GM23338 (cell line): Measurements from ENCODE around the gene TAS2R41. TPM values are rescaled to one million over a fixed set of nuclear protein-coding genes. Genes with fewer than 3 reads are reported as not detected.

ENCODE experiments used
- ATAC-seq: fragments of 200-7000 bp; cut with Tn5 transposase; 3 replicates; pipeline ENCODE4 v1.9.1; 2020
- DNase-seq: peaks from one replicate; pipeline ENCODE4 v3.0.0-alpha.2; 2015; ENCODE audit warnings: low spot score
- H2AFZ ChIP-seq: fragments of 200-600 bp; sonication (generic); 2 replicates; pipeline ENCODE4 v1.8.0; 2016; ENCODE audit warnings: antibody characterized with exemption, mild to moderate bottlenecking, moderate library complexity
- H3F3A ChIP-seq: fragments of 200-600 bp; sonication (generic); replicated peaks from 2 replicates; pipeline ENCODE4 v1.8.0; 2017; ENCODE audit warnings: antibody characterized with exemption, mixed run types, low read depth
- H3K27ac ChIP-seq: fragments of 200-600 bp; sonication (generic); 2 replicates; pipeline ENCODE4 v1.6.1; 2016; ENCODE audit warnings: low read depth
- H3K27me3 ChIP-seq: fragments of 200-600 bp; sonication (generic); 2 replicates; pipeline ENCODE4 v1.8.0; 2016; ENCODE audit warnings: mild to moderate bottlenecking, mixed run types, moderate library complexity; ENCODE audit not compliant: insufficient read depth
- H3K36me3 ChIP-seq: fragments of 200-600 bp; sonication (generic); 2 replicates; pipeline ENCODE4 v1.8.0; 2016; ENCODE audit warnings: mild to moderate bottlenecking; ENCODE audit not compliant: insufficient read depth
- H3K4me1 ChIP-seq: fragments of 200-600 bp; sonication (generic); 2 replicates; pipeline ENCODE4 v1.8.0; 2016; ENCODE audit warnings: mild to moderate bottlenecking, moderate library complexity; ENCODE audit not compliant: insufficient read depth
- H3K4me2 ChIP-seq: fragments of 200-600 bp; sonication (generic); 2 replicates; pipeline ENCODE4 v1.7.1; 2017; ENCODE audit warnings: mixed run types
- H3K4me3 ChIP-seq: fragments of 200-600 bp; sonication (generic); 2 replicates; pipeline ENCODE4 v1.6.1; 2016; ENCODE audit warnings: mixed run types
- H3K79me2 ChIP-seq: fragments of 200-600 bp; sonication (generic); replicated peaks from 2 replicates; pipeline ENCODE4 v1.8.0; 2017; ENCODE audit warnings: mild to moderate bottlenecking; ENCODE audit not compliant: insufficient read depth
- H3K9me2 ChIP-seq: fragments of 200-600 bp; sonication (generic); 2 replicates; pipeline ENCODE4 v1.8.0; 2017; ENCODE audit not compliant: insufficient read depth
- H4K20me1 ChIP-seq: fragments of 200-600 bp; sonication (generic); replicated peaks from 2 replicates; pipeline ENCODE4 v1.8.0; 2017; ENCODE audit warnings: mild to moderate bottlenecking; ENCODE audit not compliant: insufficient read depth
- H3K27ac Mint-ChIP-seq: 2 replicates; pipeline ENCODE4 v1.8.0; 2020; ENCODE audit warnings: inconsistent platforms, mild to moderate bottlenecking, moderate library complexity, mixed read lengths
- H3K27me3 Mint-ChIP-seq: 3 replicates; pipeline ENCODE4 v1.8.0; 2022; ENCODE audit warnings: low read depth, mild to moderate bottlenecking, moderate library complexity, mixed read lengths, inconsistent platforms; ENCODE audit not compliant: insufficient read depth, poor library complexity
- H3K36me3 Mint-ChIP-seq: 3 replicates; pipeline ENCODE4 v1.8.0; 2021; ENCODE audit warnings: low read depth, mild to moderate bottlenecking, inconsistent platforms, moderate library complexity, mixed read lengths
- H3K4me1 Mint-ChIP-seq: 3 replicates; pipeline ENCODE4 v1.8.0; 2020; ENCODE audit warnings: mild to moderate bottlenecking, inconsistent platforms, mixed read lengths
- H3K4me3 Mint-ChIP-seq: 3 replicates; pipeline ENCODE4 v1.8.0; 2021; ENCODE audit warnings: moderate library complexity, mild to moderate bottlenecking, inconsistent platforms, mixed read lengths
- H3K9me3 Mint-ChIP-seq: 3 replicates; pipeline ENCODE4 v1.8.0; 2020; ENCODE audit warnings: moderate library complexity, mild to moderate bottlenecking, inconsistent platforms, mixed read lengths
- CREB1 ChIP-seq: fragments of 250-450 bp; sonication (Bioruptor Pico); IDR thresholded peaks from 2 replicates; pipeline ENCODE4 v1.5.0; 2020; ENCODE audit warnings: low read depth, mild to moderate bottlenecking, moderate library complexity
- CTCF ChIP-seq, 2 experiments: fragments of 200-600 bp in 1 of 2; sonication (generic) in 1 of 2; conservative IDR thresholded peaks; 2 replicates each; pipeline versions ENCODE4 v1.5.1 to v1.6.1; 2016 to 2017; ENCODE audit warnings: antibody characterized with exemption in 2 of 2, low read depth in 2 of 2, mild to moderate bottlenecking in 2 of 2, moderate library complexity in 1 of 2
- EZH2 ChIP-seq: fragments of 200-600 bp; sonication (generic); IDR thresholded peaks from one replicate; pipeline ENCODE4 v1.8.0; 2017; ENCODE audit warnings: antibody characterized with exemption, mild to moderate bottlenecking, low read depth; ENCODE audit not compliant: unreplicated experiment
- NANOG ChIP-seq: IDR thresholded peaks from 2 replicates; pipeline ENCODE4 v1.6.1; 2016; ENCODE audit warnings: antibody characterized with exemption, borderline replicate concordance
- POLR2AphosphoS5 ChIP-seq: IDR thresholded peaks from 2 replicates; pipeline ENCODE4 v1.6.1; 2016; ENCODE audit warnings: antibody characterized with exemption, low read depth
- ZNF114 ChIP-seq: fragments of 250-450 bp; sonication (Bioruptor Pico); IDR thresholded peaks from 2 replicates; pipeline ENCODE4 v1.5.0; 2020; ENCODE audit warnings: mild to moderate bottlenecking, moderate library complexity
- ZNF462 ChIP-seq: fragments of 250-450 bp; sonication (Bioruptor Pico); IDR thresholded peaks from 2 replicates; pipeline ENCODE4 v1.5.0; 2020; ENCODE audit warnings: mild to moderate bottlenecking, moderate library complexity
- polyA plus RNA-seq: library from polyadenylated mRNA; unstranded; fragments of >200 nt; fragmentation: Nextera tagmentation; extraction: Ambion mirVana; gene quantifications from 2 replicates; pipeline ENCODE4 v1.2.1, GENCODE V29; 2016
- total RNA-seq: library from RNA; depleted of rRNA; stranded (reverse); fragments of >200 nt; shearing (Covaris generic); gene quantifications from 2 replicates; pipeline ENCODE4 v1.2.3, GENCODE V29; 2014

TAS2R41 gene
- total and polyA plus RNA-seq, 2 experiments from 2014 or later = 1.2 TPM; not detected in 1

- Histone ChIP-seq H3K27me3 (no peaks in the 10 kb centered on the region), H3K4me1 (no peaks in the 10 kb centered on the region), H2AFZ (no peak overlapping the region), H3K27ac (no peak overlapping the region), H4K20me1 (no peaks in the 10 kb centered on the region), H3K4me3 (no peak overlapping the region), H3K9me2 (no peaks in the 10 kb centered on the region; the same call in none of the 2 replicates), H3F3A (no peaks in the 10 kb centered on the region), H3K4me2 (no peak overlapping the region), H3K79me2 (no peaks in the 10 kb centered on the region), H3K36me3 (no peaks in the 10 kb centered on the region)
- no peaks in the 10 kb centered on the region for H3K9me3 Mint-ChIP-seq
- peaks cover 4% of the 10 kb centered on the region for H3K27me3 Mint-ChIP-seq
- H3K27ac Mint-ChIP-seq = no peak overlapping the region
- ATAC-seq = no peak
- no peak overlapping the region for H3K4me3 Mint-ChIP-seq
- H3K36me3 Mint-ChIP-seq = no peaks in the 10 kb centered on the region
- no peak for DNase-seq
- H3K4me1 Mint-ChIP-seq = peaks cover 3% of the 10 kb centered on the region; the same call in 1 of the 3 replicates
- no peak for TF ChIP-seq EZH2
- TF ChIP-seq ZNF114 = no peak
- no peak for TF ChIP-seq CREB1 (CRISPR knock-in tag)
- no peak for TF ChIP-seq POLR2AphosphoS5
These were observed 21.6 kb downstream of the TAS2R41 start for GRCh38 chr7:143499246-143499645.

- H3K4me1 ChIP-seq = no peaks in the 10 kb centered on the region
- no peak overlapping the region for H3K27ac ChIP-seq
- H3K27ac Mint-ChIP-seq = no peak overlapping the region
- H3K4me3 ChIP-seq = no peak overlapping the region
- no peaks in the 10 kb centered on the region for H3K36me3 Mint-ChIP-seq
- no peaks in the 10 kb centered on the region for H3K27me3 ChIP-seq
- no peak overlapping the region for H3K4me3 Mint-ChIP-seq
- H3K27me3 Mint-ChIP-seq = peaks cover 4% of the 10 kb centered on the region
- no peaks in the 10 kb centered on the region for H3K36me3 ChIP-seq
- DNase-seq (no peak), ATAC-seq (no peak)
- H2AFZ ChIP-seq = no peak overlapping the region
- TF ChIP-seq CREB1 (CRISPR knock-in tag) (no peak), EZH2 (no peak), ZNF462 (CRISPR knock-in tag) (no peak), ZNF114 (no peak), NANOG (no peak), CTCF (conservative IDR thresholded peaks at IDR 0.05; ENCODE audit: low read depth in 2 of 2) (no peak), POLR2AphosphoS5 (no peak)
- no peaks in the 10 kb centered on the region for H3F3A ChIP-seq
- no peaks in the 10 kb centered on the region for H3K4me1 Mint-ChIP-seq
- H3K9me3 Mint-ChIP-seq = no peaks in the 10 kb centered on the region
- no peaks in the 10 kb centered on the region; the same call in 1 of the 2 replicates for H3K9me2 ChIP-seq
- H4K20me1 ChIP-seq = no peaks in the 10 kb centered on the region
- no peaks in the 10 kb centered on the region for H3K79me2 ChIP-seq
- H3K4me2 ChIP-seq = no peak overlapping the region
These were observed 22.2 kb downstream of the TAS2R41 start for GRCh38 chr7:143499743-143500348.
